ENCODE measurements around the gene EPHA1.

EPHA1 gene

DNA sequence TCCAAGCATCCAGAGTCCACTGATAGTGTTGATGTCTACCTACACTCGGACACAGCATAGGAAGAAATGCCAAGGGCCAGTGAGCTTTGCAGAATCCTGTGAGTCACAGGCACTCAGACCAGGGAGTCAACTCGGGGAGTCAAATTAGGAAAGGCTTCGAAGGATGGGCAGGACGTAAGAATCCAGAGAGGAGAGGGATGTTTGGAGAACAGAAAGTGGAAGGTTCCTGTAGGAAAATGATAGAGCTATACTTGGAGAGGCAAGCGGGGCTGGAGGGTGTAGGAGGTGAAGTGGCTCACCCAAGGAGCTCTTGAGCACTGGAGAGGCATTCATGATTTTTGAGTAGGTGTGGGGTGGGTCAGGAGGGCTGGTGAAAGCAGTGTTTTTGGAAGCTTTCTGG lies 24.5 kb downstream of the EPHA1 start:
- TF ChIP-seq EZH2 (optimal IDR thresholded peaks at IDR 0.05; ENCODE audit: low read depth, low read length) (no peak), EZH2phosphoT487 (IDR thresholded peaks at IDR 0.05; ENCODE audit: low read length) (no peak)
- TF ChIP-seq, protein P1, sequence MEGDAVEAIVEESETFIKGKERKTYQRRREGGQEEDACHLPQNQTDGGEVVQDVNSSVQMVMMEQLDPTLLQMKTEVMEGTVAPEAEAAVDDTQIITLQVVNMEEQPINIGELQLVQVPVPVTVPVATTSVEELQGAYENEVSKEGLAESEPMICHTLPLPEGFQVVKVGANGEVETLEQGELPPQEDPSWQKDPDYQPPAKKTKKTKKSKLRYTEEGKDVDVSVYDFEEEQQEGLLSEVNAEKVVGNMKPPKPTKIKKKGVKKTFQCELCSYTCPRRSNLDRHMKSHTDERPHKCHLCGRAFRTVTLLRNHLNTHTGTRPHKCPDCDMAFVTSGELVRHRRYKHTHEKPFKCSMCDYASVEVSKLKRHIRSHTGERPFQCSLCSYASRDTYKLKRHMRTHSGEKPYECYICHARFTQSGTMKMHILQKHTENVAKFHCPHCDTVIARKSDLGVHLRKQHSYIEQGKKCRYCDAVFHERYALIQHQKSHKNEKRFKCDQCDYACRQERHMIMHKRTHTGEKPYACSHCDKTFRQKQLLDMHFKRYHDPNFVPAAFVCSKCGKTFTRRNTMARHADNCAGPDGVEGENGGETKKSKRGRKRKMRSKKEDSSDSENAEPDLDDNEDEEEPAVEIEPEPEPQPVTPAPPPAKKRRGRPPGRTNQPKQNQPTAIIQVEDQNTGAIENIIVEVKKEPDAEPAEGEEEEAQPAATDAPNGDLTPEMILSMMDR (IDR thresholded peaks at IDR 0.05; ENCODE audit: low read length) = no peak
- Histone ChIP-seq H4K20me1 (ENCODE audit: insufficient read depth, low read length) (no peaks in the 10 kb centered on the region), H3K4me3 (ENCODE audit: low read length) (no peak overlapping the region), H3K9me3 (replicated peaks; ENCODE audit: insufficient read depth, low read length) (no peaks in the 10 kb centered on the region), H2AFZ (ENCODE audit: low read length) (no peak overlapping the region), H3K27me3 (replicated peaks; ENCODE audit: insufficient read depth, low read length) (no peaks in the 10 kb centered on the region), H3K4me1 (ENCODE audit: low read length) (peaks cover 7% of the 10 kb centered on the region), H3K79me2 (ENCODE audit: low read length) (no peaks in the 10 kb centered on the region), H3K4me2 (ENCODE audit: low read depth, low read length) (no peak overlapping the region), H3F3A (ENCODE audit: insufficient read depth, low read length) (no peaks in the 10 kb centered on the region), H3K27ac (ENCODE audit: low read length) (no peak overlapping the region), H3K9ac (ENCODE audit: low read length) (no peak overlapping the region), H3K9me2 (replicated peaks; ENCODE audit: insufficient read depth, low read length) (no peaks in the 10 kb centered on the region), H3K36me3 (replicated peaks; ENCODE audit: insufficient read depth, low read length) (no peaks in the 10 kb centered on the region)
- DNase-seq = no peak

DNA sequence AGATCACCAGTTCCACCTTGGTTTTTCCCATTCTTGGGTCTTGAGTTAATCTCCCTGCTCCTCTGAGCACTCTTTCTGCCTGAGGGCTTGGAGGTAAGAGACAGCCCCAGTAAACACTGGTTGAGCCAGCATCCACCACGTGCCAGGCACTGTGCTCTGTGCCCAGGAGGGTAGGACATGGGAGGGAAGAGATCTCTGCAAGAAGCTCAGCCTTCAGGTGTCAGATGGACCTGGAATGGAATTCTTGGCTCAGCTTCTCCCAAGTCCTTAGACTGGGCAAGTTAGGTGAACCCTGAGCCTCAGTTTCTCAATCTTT lies 25.1 kb downstream of the EPHA1 start:
- Histone ChIP-seq H4K20me1 (ENCODE audit: insufficient read depth, low read length) (no peaks in the 10 kb centered on the region), H3K4me3 (ENCODE audit: low read length) (no peak overlapping the region), H3K9ac (ENCODE audit: low read length) (no peak overlapping the region), H3K4me2 (ENCODE audit: low read depth, low read length) (no peak overlapping the region), H3K9me3 (replicated peaks; ENCODE audit: insufficient read depth, low read length) (no peaks in the 10 kb centered on the region), H2AFZ (ENCODE audit: low read length) (no peak overlapping the region), H3K27me3 (replicated peaks; ENCODE audit: insufficient read depth, low read length) (no peaks in the 10 kb centered on the region), H3K36me3 (replicated peaks; ENCODE audit: insufficient read depth, low read length) (no peaks in the 10 kb centered on the region), H3F3A (ENCODE audit: insufficient read depth, low read length) (no peaks in the 10 kb centered on the region), H3K4me1 (ENCODE audit: low read length) (peaks cover 7% of the 10 kb centered on the region), H3K9me2 (replicated peaks; ENCODE audit: insufficient read depth, low read length) (no peaks in the 10 kb centered on the region), H3K79me2 (ENCODE audit: low read length) (no peaks in the 10 kb centered on the region), H3K27ac (ENCODE audit: low read length) (no peak overlapping the region)
- no peak for DNase-seq
- no peak for TF ChIP-seq EZH2 (optimal IDR thresholded peaks at IDR 0.05; ENCODE audit: low read depth, low read length)
- TF ChIP-seq, protein P1 (IDR thresholded peaks at IDR 0.05; ENCODE audit: low read length) = no peak
- TF ChIP-seq EZH2phosphoT487 (IDR thresholded peaks at IDR 0.05; ENCODE audit: low read length) = no peak

DNA sequence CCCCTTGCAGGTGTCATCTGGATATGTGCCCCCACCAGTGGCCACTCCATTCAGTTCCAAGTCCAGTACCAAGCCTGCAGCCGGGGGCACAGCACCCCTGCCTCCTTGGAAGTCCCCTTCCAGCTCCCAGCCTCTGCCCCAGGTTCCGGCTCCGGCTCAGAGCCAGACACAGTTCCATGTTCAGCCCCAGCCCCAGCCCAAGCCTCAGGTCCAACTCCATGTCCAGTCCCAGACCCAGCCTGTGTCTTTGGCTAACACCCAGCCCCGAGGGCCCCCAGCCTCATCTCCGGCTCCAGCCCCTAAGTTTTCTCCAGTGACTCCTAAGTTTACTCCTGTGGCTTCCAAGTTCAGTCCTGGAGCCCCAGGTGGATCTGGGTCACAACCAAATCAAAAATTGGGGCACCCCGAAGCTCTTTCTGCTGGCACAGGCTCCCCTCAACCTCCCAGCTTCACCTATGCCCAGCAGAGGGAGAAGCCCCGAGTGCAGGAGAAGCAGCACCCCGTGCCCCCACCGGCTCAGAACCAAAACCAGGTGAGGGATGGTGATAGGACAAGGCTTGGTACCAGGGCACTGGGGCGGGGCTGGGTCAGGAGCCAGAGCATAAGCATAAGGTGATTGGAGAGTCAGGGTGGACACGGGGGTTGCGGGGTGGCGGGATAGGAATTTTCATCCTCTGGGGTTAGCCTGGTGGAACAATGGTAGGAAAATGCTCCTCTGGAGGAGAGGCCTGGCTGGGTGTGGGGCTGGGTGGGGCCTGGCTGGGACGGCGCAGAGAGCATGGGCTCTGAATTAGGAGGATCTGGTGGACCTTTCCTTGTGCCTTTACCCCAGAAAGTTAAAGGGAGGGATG lies 25.6 kb downstream of the EPHA1 start:
- Histone ChIP-seq H3K4me1 (ENCODE audit: low read length) (peaks cover 7% of the 10 kb centered on the region), H3K27ac (ENCODE audit: low read length) (no peak overlapping the region), H3K9me3 (replicated peaks; ENCODE audit: insufficient read depth, low read length) (no peaks in the 10 kb centered on the region), H3K4me3 (ENCODE audit: low read length) (no peak overlapping the region), H3K27me3 (replicated peaks; ENCODE audit: insufficient read depth, low read length) (no peaks in the 10 kb centered on the region), H4K20me1 (ENCODE audit: insufficient read depth, low read length) (no peaks in the 10 kb centered on the region), H3K4me2 (ENCODE audit: low read depth, low read length) (no peak overlapping the region), H2AFZ (ENCODE audit: low read length) (no peak overlapping the region), H3K9me2 (replicated peaks; ENCODE audit: insufficient read depth, low read length) (no peaks in the 10 kb centered on the region), H3K79me2 (ENCODE audit: low read length) (no peaks in the 10 kb centered on the region), H3F3A (ENCODE audit: insufficient read depth, low read length) (no peaks in the 10 kb centered on the region), H3K9ac (ENCODE audit: low read length) (no peak overlapping the region), H3K36me3 (replicated peaks; ENCODE audit: insufficient read depth, low read length) (no peaks in the 10 kb centered on the region)
- TF ChIP-seq, protein P1 (IDR thresholded peaks at IDR 0.05; ENCODE audit: low read length) = no peak
- no peak for TF ChIP-seq EZH2phosphoT487 (IDR thresholded peaks at IDR 0.05; ENCODE audit: low read length)
- no peak for TF ChIP-seq EZH2 (optimal IDR thresholded peaks at IDR 0.05; ENCODE audit: low read depth, low read length)
- no peak for DNase-seq
